ENCODE results near the gene MAMDC2.

DNA sequence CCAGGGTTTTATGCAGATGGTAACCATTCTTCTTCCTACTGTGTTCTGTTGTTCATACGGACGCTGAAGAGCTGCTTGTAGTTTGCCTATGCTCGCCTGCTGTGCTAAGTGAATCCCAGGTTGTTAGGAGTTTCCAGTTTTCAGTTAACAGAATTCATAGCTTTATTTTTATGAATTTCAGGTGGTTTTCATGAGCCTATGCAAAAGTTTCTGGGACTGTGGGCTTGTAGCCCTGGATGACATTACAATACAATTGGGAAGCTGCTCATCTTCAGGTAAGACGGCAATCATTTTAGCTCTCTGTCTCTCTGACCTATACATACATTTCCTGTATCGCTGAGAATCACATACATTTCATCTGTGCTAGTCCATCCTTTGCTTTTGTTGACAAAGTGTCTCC, 124.9 kb downstream of the MAMDC2 start:
- TF ChIP-seq POLR2A (IDR thresholded peaks at IDR 0.05) (no peak), POLR2AphosphoS5 (IDR thresholded peaks at IDR 0.05) (no peak), EP300 (IDR thresholded peaks at IDR 0.05) (no peak)
- TF ChIP-seq, protein P1, sequence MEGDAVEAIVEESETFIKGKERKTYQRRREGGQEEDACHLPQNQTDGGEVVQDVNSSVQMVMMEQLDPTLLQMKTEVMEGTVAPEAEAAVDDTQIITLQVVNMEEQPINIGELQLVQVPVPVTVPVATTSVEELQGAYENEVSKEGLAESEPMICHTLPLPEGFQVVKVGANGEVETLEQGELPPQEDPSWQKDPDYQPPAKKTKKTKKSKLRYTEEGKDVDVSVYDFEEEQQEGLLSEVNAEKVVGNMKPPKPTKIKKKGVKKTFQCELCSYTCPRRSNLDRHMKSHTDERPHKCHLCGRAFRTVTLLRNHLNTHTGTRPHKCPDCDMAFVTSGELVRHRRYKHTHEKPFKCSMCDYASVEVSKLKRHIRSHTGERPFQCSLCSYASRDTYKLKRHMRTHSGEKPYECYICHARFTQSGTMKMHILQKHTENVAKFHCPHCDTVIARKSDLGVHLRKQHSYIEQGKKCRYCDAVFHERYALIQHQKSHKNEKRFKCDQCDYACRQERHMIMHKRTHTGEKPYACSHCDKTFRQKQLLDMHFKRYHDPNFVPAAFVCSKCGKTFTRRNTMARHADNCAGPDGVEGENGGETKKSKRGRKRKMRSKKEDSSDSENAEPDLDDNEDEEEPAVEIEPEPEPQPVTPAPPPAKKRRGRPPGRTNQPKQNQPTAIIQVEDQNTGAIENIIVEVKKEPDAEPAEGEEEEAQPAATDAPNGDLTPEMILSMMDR (IDR thresholded peaks at IDR 0.05): no peak
